ENCODE data around the gene TMED4. TPM values are rescaled to one million over a fixed set of nuclear protein-coding genes. Genes with fewer than 3 reads are reported as not detected.
"Not testable (repeated sequence)": the region's sequence is repeated elsewhere in the genome, so short reads cannot be mapped to it uniquely, and the experiment has no call there.

The TMED4 gene
- polyA plus RNA-seq, 1 of the 3 experiments (the other 2 are of a cell fraction): 145 TPM

DNA sequence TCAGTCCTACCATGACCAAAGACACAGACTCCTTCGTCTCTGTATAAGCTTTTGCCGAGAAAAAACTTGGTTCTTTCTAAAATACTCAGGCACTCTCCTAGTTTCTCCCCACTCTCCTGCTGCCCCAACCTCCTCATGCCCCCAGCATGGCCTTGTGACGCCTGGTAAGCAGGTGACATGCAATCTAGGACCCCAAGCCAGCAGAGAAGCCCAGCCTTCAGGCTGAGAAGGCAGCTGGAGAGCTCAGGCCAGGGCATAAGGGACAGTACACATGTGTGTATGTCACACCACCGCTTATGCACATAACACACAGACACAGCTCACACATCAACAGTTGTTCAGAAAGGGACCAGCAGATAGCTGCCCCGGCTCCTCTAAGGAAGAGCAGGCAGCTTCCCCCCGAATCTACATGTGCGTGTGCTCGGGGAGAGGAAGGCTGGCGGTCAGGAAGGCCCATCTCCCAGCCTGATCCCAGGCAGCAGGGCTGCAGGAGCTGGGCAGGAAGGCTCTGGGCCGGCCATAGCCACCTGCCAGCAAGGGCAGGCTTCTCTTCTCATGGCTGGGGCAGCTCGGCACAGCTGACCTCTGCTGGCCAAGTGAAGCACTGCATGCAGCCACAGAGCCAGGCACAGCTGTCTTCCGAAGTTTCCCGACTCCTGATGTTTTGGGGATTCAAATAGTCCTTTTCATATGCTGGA is 16.8 kb downstream of the TMED4 start (continued):
- TF ChIP-seq, protein P1, sequence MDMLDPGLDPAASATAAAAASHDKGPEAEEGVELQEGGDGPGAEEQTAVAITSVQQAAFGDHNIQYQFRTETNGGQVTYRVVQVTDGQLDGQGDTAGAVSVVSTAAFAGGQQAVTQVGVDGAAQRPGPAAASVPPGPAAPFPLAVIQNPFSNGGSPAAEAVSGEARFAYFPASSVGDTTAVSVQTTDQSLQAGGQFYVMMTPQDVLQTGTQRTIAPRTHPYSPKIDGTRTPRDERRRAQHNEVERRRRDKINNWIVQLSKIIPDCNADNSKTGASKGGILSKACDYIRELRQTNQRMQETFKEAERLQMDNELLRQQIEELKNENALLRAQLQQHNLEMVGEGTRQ (IDR thresholded peaks at IDR 0.05; ENCODE audit: borderline replicate concordance, low read depth, low read length): no peak
- TF ChIP-seq ELF1 (IDR thresholded peaks at IDR 0.05) (no peak), TEAD4 (IDR thresholded peaks at IDR 0.05; ENCODE audit: borderline replicate concordance, insufficient read depth) (no peak), TCF12 (IDR thresholded peaks at IDR 0.05) (no peak), RCOR1 (IDR thresholded peaks at IDR 0.05; ENCODE audit: low read length) (no peak)

DNA sequence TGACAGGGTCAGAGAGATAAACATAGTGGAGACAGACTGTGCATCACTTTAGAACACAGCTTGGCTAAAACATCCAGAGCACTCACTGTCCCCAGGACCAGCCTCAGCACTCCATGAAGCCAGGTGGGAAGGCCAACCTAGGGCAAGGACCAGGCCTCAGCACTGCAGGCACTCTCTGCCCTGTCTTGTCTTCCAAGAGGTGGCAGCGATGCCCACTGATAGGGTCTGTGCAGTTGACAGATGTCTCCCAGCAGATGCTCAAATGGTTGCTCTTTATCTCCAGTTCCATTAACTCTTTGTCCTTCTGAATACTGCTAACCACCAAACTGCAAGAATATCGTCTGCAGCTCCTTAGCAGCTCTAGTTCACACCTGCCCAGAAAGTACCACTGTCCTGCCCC is 17.4 kb downstream of the TMED4 start:
- Histone ChIP-seq H3K27ac (ENCODE audit: low read depth in 2 of 2, low read length in 1 of 2) (no peak overlapping the region), H2AFZ (ENCODE audit: low read depth) (no peak overlapping the region), H3K4me3 (ENCODE audit: low read depth in 2 of 2, low read length in 1 of 2) (no peak overlapping the region), H4K20me1 (ENCODE audit: insufficient read depth) (peaks cover 10% of the 10 kb centered on the region), H3F3A (replicated peaks; ENCODE audit: insufficient read depth) (peaks cover 8% of the 10 kb centered on the region), H3K4me2 (no peak overlapping the region), H3K9ac (no peak overlapping the region), H3K4me1 (ENCODE audit: control insufficient read depth in 1 of 2, insufficient read depth in 2 of 2, low read depth in 1 of 2, low read length in 1 of 2) (peaks cover 4 to 5% of the 10 kb centered on the region in 2 experiments; a peak in 2 of 4 replicates), H3K9me3 (no peaks in the 10 kb centered on the region), H3K79me2 (ENCODE audit: insufficient read depth) (no peaks in the 10 kb centered on the region), H3K9me2 (no peaks in the 10 kb centered on the region), H3K36me3 (replicated peaks in 1 of 2; ENCODE audit: control insufficient read depth in 1 of 2, insufficient read depth in 2 of 2, low read length in 1 of 2) (peaks cover 28 to 54% of the 10 kb centered on the region in 2 experiments), H3K27me3 (ENCODE audit: insufficient read depth) (no peaks in the 10 kb centered on the region)
- POLR2A ChIA-PET: interaction anchor here (0.9 to 3.3 kb wide), 6 partner anchors 9 to 74 kb away, joined by 3 to 12 read pairs (median 5); partner anchors contain the start of genes DDX56 and NUDCD3
- no peak for DNase-seq
- CTCF ChIA-PET: interaction anchor here (0.7 to 7.2 kb wide), 33 partner anchors 8 to 571 kb away, joined by 3 to 98 read pairs (median 5); partner anchors contain the start of genes DDX56, H2AZ2, NPC1L1 and NUDCD3
- TF ChIP-seq, protein P2, sequence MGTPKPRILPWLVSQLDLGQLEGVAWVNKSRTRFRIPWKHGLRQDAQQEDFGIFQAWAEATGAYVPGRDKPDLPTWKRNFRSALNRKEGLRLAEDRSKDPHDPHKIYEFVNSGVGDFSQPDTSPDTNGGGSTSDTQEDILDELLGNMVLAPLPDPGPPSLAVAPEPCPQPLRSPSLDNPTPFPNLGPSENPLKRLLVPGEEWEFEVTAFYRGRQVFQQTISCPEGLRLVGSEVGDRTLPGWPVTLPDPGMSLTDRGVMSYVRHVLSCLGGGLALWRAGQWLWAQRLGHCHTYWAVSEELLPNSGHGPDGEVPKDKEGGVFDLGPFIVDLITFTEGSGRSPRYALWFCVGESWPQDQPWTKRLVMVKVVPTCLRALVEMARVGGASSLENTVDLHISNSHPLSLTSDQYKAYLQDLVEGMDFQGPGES (IDR thresholded peaks at IDR 0.05; ENCODE audit: low read depth, low read length): no peak
- TF ChIP-seq RCOR1 (IDR thresholded peaks at IDR 0.05; ENCODE audit: low read length) (no peak), NFIC (IDR thresholded peaks at IDR 0.05; ENCODE audit: borderline replicate concordance) (no peak), RXRA (IDR thresholded peaks at IDR 0.05; ENCODE audit: borderline replicate concordance, low read depth) (no peak), TEAD4 (IDR thresholded peaks at IDR 0.05; ENCODE audit: borderline replicate concordance, insufficient read depth) (no peak), SMC3 (IDR thresholded peaks at IDR 0.05; ENCODE audit: low read depth, low read length) (no peak), FOXJ3 (CRISPR knock-in tag; IDR thresholded peaks at IDR 0.05) (no peak), SIN3A (IDR thresholded peaks at IDR 0.05; ENCODE audit: borderline replicate concordance, low read depth, low read length) (no peak)
- WGBS (ENCODE audit: low lambda C conversion rate): 97% methylated on average over 2 of the region's 2 CpGs

DNA sequence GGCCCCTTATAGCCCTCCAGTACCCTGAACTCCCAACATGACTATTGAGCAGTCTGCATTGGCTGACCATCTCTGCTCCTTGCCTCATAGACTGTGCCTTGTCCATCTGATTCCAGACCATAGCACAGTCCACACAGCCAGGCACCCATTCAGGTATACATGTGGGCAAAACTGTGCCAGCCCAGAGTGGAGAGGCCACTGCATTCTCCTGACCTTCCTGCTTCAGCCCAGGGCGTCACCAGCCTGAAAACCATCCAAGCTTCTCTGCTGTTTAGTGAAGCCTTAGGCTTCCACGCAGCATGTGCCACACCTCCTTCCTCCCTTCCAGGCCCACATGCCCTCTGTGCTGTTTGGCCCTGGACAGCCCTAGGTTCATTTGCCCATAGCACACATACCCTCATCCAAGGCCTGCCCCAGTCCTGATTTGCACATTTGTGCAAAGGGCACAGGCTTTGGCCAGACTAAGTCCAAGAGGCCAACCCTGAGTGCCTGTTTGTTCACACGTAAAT is 18.8 kb downstream of the TMED4 start:
- ChIA-PET CTCF (interaction anchor here (4.9 to 7.2 kb wide), 2 partner anchors 14 to 18 kb away, joined by 55 to 98 read pairs; partner anchors contain the start of genes DDX56, NPC1L1 and TMED4), POLR2A (interaction anchor here (1.1 to 1.5 kb wide), 2 partner anchors 9 to 14 kb away, joined by 4 to 5 read pairs; no protein-coding TSS in a partner anchor)
- WGBS (ENCODE audit: low lambda C conversion rate): 94% methylated on average over 3 of the region's 3 CpGs
- peaks cover 10% of the 10 kb centered on the region for H4K20me1 ChIP-seq (ENCODE audit: insufficient read depth)
- no peak overlapping the region for H2AFZ ChIP-seq (ENCODE audit: low read depth)
- no peak overlapping the region for H3K9ac ChIP-seq
- no peak overlapping the region for H3K4me3 ChIP-seq (ENCODE audit: low read depth in 2 of 2, low read length in 1 of 2)
- peak; percentile 14; the same call in 1 of the 2 replicates for TF ChIP-seq POLR2AphosphoS5 (IDR thresholded peaks at IDR 0.05; ENCODE audit: low read depth, low read length)
- TF ChIP-seq SMC3 (IDR thresholded peaks at IDR 0.05; ENCODE audit: low read depth, low read length): no peak
- no peak overlapping the region for H3K4me2 ChIP-seq
- H3K27me3 ChIP-seq (ENCODE audit: insufficient read depth): no peaks in the 10 kb centered on the region
- DNase-seq: no peak
- no peaks in the 10 kb centered on the region for H3K9me3 ChIP-seq
- H3F3A ChIP-seq (replicated peaks; ENCODE audit: insufficient read depth): peaks cover 8% of the 10 kb centered on the region
- H3K9me2 ChIP-seq: no peaks in the 10 kb centered on the region
- peaks cover 4 to 5% of the 10 kb centered on the region in 2 experiments; a peak in 2 of 4 replicates for H3K4me1 ChIP-seq (ENCODE audit: control insufficient read depth in 1 of 2, insufficient read depth in 2 of 2, low read depth in 1 of 2, low read length in 1 of 2)
- peaks cover 14 to 40% of the 10 kb centered on the region in 2 experiments for H3K36me3 ChIP-seq (replicated peaks in 1 of 2; ENCODE audit: control insufficient read depth in 1 of 2, insufficient read depth in 2 of 2, low read length in 1 of 2)
- no peak overlapping the region for H3K27ac ChIP-seq (ENCODE audit: low read depth in 2 of 2, low read length in 1 of 2)
- H3K79me2 ChIP-seq (ENCODE audit: insufficient read depth): no peaks in the 10 kb centered on the region

DNA sequence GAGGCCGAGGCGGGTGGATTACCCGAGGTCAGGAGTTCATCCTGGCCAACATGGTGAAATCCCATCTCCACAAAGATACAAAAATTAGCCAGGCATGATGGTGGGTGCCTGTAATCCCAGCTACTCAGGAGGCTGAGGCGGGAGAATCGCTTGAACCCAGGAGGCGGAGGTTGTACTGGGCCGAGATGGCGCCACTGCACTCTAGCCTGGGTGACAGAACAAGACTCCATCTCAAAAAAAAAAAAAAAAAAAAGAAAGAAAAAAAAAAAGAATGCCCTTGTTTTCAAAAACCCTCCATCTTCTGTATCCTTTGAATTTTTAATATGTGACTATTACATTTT is 19.4 kb downstream of the TMED4 start:
- H3K9ac ChIP-seq; H3F3A ChIP-seq (replicated peaks; ENCODE audit: insufficient read depth); H3K27me3 ChIP-seq (ENCODE audit: insufficient read depth); H3K4me2 ChIP-seq; H3K79me2 ChIP-seq (ENCODE audit: insufficient read depth); POLR2A ChIA-PET; H3K9me3 ChIP-seq; H3K4me1 ChIP-seq (ENCODE audit: control insufficient read depth in 1 of 2, insufficient read depth in 2 of 2, low read depth in 1 of 2, low read length in 1 of 2); H3K27ac ChIP-seq (ENCODE audit: low read depth in 2 of 2, low read length in 1 of 2); H3K4me3 ChIP-seq (ENCODE audit: low read depth in 2 of 2, low read length in 1 of 2); H2AFZ ChIP-seq (ENCODE audit: low read depth); DNase-seq; H3K9me2 ChIP-seq: not testable (repeated sequence)
- H4K20me1 ChIP-seq (ENCODE audit: insufficient read depth): peaks cover 10% of the 10 kb centered on the region; the same call in 1 of the 2 replicates
- peaks cover 12 to 34% of the 10 kb centered on the region in 2 experiments for H3K36me3 ChIP-seq (replicated peaks in 1 of 2; ENCODE audit: control insufficient read depth in 1 of 2, insufficient read depth in 2 of 2, low read length in 1 of 2)
- 79% methylated on average over 8 of the region's 8 CpGs for WGBS (ENCODE audit: low lambda C conversion rate)
- CTCF ChIA-PET: interaction anchor here (1.2 to 7.2 kb wide), 2 partner anchors 8 to 15 kb away, joined by 3 to 98 read pairs; partner anchors contain the start of genes DDX56 and TMED4

Measured in SK-N-SH (cell line).